AG04449 (cell line): ENCODE results near the gene CYTH4.
A peak's percentile ranks its signal among the peaks of the same experiment; 100 is the strongest.

Source experiments
- CTCF ChIA-PET: fragments of 350-600 bp; formaldehyde crosslinking; extraction: SDS; loops from one replicate; lab custom pipeline; 2021; ENCODE audit warnings: antibody characterized with exemption; lab: Yijun Ruan, JAX
- POLR2A ChIA-PET: fragments of 400-600, 350-600 bp; formaldehyde crosslinking; extraction: SDS; loops from one replicate; lab custom pipeline; 2020; ENCODE audit warnings: antibody characterized with exemption, inconsistent platforms; lab: Yijun Ruan, JAX
- DNase-seq: peaks from one replicate; pipeline ENCODE4 v3.0.0-alpha.2; 2010; ENCODE audit warnings: low read depth, low spot score
- H3K4me3 ChIP-seq: 2 replicates; pipeline ENCODE4 v1.5.1; 2011; ENCODE audit warnings: low read depth, mild to moderate bottlenecking, control low read depth, low read length
- CTCF ChIP-seq: IDR thresholded peaks from one replicate; pipeline ENCODE4 v1.5.1; 2011; ENCODE audit warnings: mild to moderate bottlenecking, moderate library complexity, low read length, control low read depth, inconsistent platforms; ENCODE audit not compliant: insufficient read depth; ENCODE audit errors: missing control alignments

CYTH4 gene

GRCh38 chr22:37330200-37331033 lies 48.1 kb downstream of the CYTH4 start:
- H3K4me3 ChIP-seq = no peak overlapping the region
- ChIA-PET POLR2A (no interaction called here), CTCF (interaction anchor here (1.0 to 9.6 kb wide), 9 partner anchors 9 to 126 kb away, joined by 3 to 55 read pairs (median 6); no protein-coding TSS in a partner anchor)
- DNase-seq = no peak
- TF ChIP-seq CTCF = peak; percentile 40

GRCh38 chr22:37331034-37331428 lies 48.7 kb downstream of the CYTH4 start:
- ChIA-PET CTCF (interaction anchor here (1.0 to 9.6 kb wide), 11 partner anchors 9 to 126 kb away, joined by 3 to 55 read pairs (median 5); no protein-coding TSS in a partner anchor), POLR2A (interaction anchor here (0.5 to 0.7 kb wide), 2 partner anchors 16 to 17 kb away, joined by 3 read pairs; no protein-coding TSS in a partner anchor)
- no peak for DNase-seq
- H3K4me3 ChIP-seq = no peak overlapping the region
- no peak for TF ChIP-seq CTCF

GRCh38 chr22:37331856-37332536 lies 49.7 kb downstream of the CYTH4 start:
- TF ChIP-seq CTCF = no peak
- POLR2A ChIA-PET = no interaction called here
- no peak for DNase-seq
- CTCF ChIA-PET = interaction anchor here (1.0 to 9.6 kb wide), 10 partner anchors 8 to 125 kb away, joined by 3 to 55 read pairs (median 6); no protein-coding TSS in a partner anchor
- no peak overlapping the region for H3K4me3 ChIP-seq

GRCh38 chr22:37333724-37334460 lies 51.6 kb downstream of the CYTH4 start:
- ChIA-PET POLR2A (interaction anchor here (0.6 to 0.9 kb wide), 2 partner anchors 10 to 298 kb away, joined by 3 to 4 read pairs; no protein-coding TSS in a partner anchor), CTCF (interaction anchor here (1.1 to 9.6 kb wide), 8 partner anchors 9 to 139 kb away, joined by 3 to 55 read pairs (median 4); no protein-coding TSS in a partner anchor)
- no peak for DNase-seq
- no peak for TF ChIP-seq CTCF
- H3K4me3 ChIP-seq = no peak overlapping the region

GRCh38 chr22:37334461-37334858 lies 52.2 kb downstream of the CYTH4 start:
- TF ChIP-seq CTCF = no peak
- no peak overlapping the region for H3K4me3 ChIP-seq
- ChIA-PET POLR2A (interaction anchor here (0.6 to 0.9 kb wide), 2 partner anchors 9 to 298 kb away, joined by 3 to 4 read pairs; no protein-coding TSS in a partner anchor), CTCF (interaction anchor here (0.7 to 9.6 kb wide), 9 partner anchors 8 to 138 kb away, joined by 3 to 55 read pairs (median 4); no protein-coding TSS in a partner anchor)
- no peak for DNase-seq
